GM12878 (cell line): Measurements from ENCODE around the gene FAM210A. TPM values are rescaled to one million over a fixed set of nuclear protein-coding genes. Genes with fewer than 3 reads are reported as not detected.

Source experiments
- BACH1 ChIP-seq: fragments of 450-650 bp; IDR thresholded peaks from 2 replicates; pipeline ENCODE4 v1.6.1; 2017; ENCODE audit warnings: mild to moderate bottlenecking, borderline replicate concordance
- BCL11A ChIP-seq: IDR thresholded peaks from 2 replicates; pipeline ENCODE4 v1.6.1; 2011; ENCODE audit warnings: low read depth, low read length
- BHLHE40 ChIP-seq, 2 experiments: fragments of 450-650 bp in 1 of 2; IDR thresholded peaks; 2 replicates each; pipeline ENCODE4 v1.6.1; 2011 to 2017; ENCODE audit warnings: low read depth in 2 of 2, borderline replicate concordance in 1 of 2, improper control_type of control experiment in 1 of 2, low read length in 1 of 2, mild to moderate bottlenecking in 1 of 2
- BRCA1 ChIP-seq: IDR thresholded peaks from 2 replicates; pipeline ENCODE4 v1.6.1; 2011; ENCODE audit warnings: low read depth, low read length, improper control_type of control experiment
- EED ChIP-seq: sonication (generic); IDR thresholded peaks from 2 replicates; pipeline ENCODE4 v1.6.1; 2016; ENCODE audit warnings: antibody characterized with exemption, low read depth
- EZH2 ChIP-seq: IDR thresholded peaks from 2 replicates; pipeline ENCODE4 v1.6.1; 2012; ENCODE audit warnings: low read depth, mild to moderate bottlenecking, control low read depth, inconsistent platforms, low read length, borderline replicate concordance; ENCODE audit not compliant: control insufficient read depth
- HDAC6 ChIP-seq: fragments of 200-600 bp; sonication (generic); IDR thresholded peaks from one replicate; pipeline ENCODE4 v1.8.0; 2017; ENCODE audit warnings: antibody characterized with exemption; ENCODE audit not compliant: unreplicated experiment
- JUNB ChIP-seq: IDR thresholded peaks from 2 replicates; pipeline ENCODE4 v1.6.1; 2016; ENCODE audit warnings: antibody characterized with exemption, mild to moderate bottlenecking
- MLLT1 ChIP-seq: fragments of 450-650 bp; IDR thresholded peaks from 2 replicates; pipeline ENCODE4 v1.6.1; 2016; ENCODE audit warnings: mild to moderate bottlenecking
- MTA2 ChIP-seq: fragments of 450-650 bp; IDR thresholded peaks from 2 replicates; pipeline ENCODE4 v1.6.1; 2016; ENCODE audit warnings: low read depth, mild to moderate bottlenecking, moderate library complexity
- NBN ChIP-seq: fragments of 450-650 bp; IDR thresholded peaks from 2 replicates; pipeline ENCODE4 v1.6.1; 2016
- NFYA ChIP-seq: IDR thresholded peaks from 2 replicates; pipeline ENCODE4 v1.6.1; 2011; ENCODE audit warnings: low read depth, mild to moderate bottlenecking, low read length, improper control_type of control experiment, borderline replicate concordance
- NR2F1 ChIP-seq: fragments of 450-650 bp; conservative IDR thresholded peaks from 2 replicates; pipeline ENCODE4 v1.6.1; 2017; ENCODE audit warnings: mild to moderate bottlenecking
- PRDM15 ChIP-seq: fragments of 450-650 bp; formaldehyde crosslinking; IDR thresholded peaks from 2 replicates; pipeline ENCODE4 v1.4.0; 2020; ENCODE audit warnings: mild to moderate bottlenecking, moderate library complexity
- SIX5 ChIP-seq: IDR thresholded peaks from 2 replicates; pipeline ENCODE4 v1.6.1; 2011; ENCODE audit warnings: mild to moderate bottlenecking, low read depth, low read length, moderate library complexity; ENCODE audit not compliant: severe bottlenecking
- SMAD5 ChIP-seq: IDR thresholded peaks from 2 replicates; pipeline ENCODE4 v1.6.1; 2016; ENCODE audit warnings: antibody characterized with exemption, low read depth
- SP1 ChIP-seq: IDR thresholded peaks from one replicate; pipeline ENCODE4 v1.6.1; 2011; ENCODE audit warnings: low read depth, low read length
- SREBF2 ChIP-seq: IDR thresholded peaks from 2 replicates; pipeline ENCODE4 v1.6.1; 2012; ENCODE audit warnings: mild to moderate bottlenecking, low read length
- SRF ChIP-seq, 2 experiments: IDR thresholded peaks; 2 replicates each; pipeline ENCODE4 v1.6.1; 2011; ENCODE audit warnings: low read depth in 2 of 2, low read length in 2 of 2, mild to moderate bottlenecking in 1 of 2, moderate library complexity in 1 of 2
- TCF7 ChIP-seq: IDR thresholded peaks from 2 replicates; pipeline ENCODE4 v1.6.1; 2014; ENCODE audit warnings: antibody characterized with exemption, borderline replicate concordance
- WRNIP1 ChIP-seq: IDR thresholded peaks from 2 replicates; pipeline ENCODE4 v1.6.1; 2011; ENCODE audit warnings: low read depth, low read length, improper control_type of control experiment, borderline replicate concordance
- ZBTB11 ChIP-seq: fragments of 450-650 bp; formaldehyde crosslinking; IDR thresholded peaks from 2 replicates; pipeline ENCODE4 v1.5.0; 2022; ENCODE audit warnings: mild to moderate bottlenecking, missing genetic modification characterization
- ZNF384 ChIP-seq: IDR thresholded peaks from 2 replicates; pipeline ENCODE4 v1.6.1; 2012; ENCODE audit warnings: low read depth, mild to moderate bottlenecking, low read length, improper control_type of control experiment, borderline replicate concordance
- polyA plus RNA-seq, 11 experiments: library from polyadenylated mRNA; depleted of rRNA in 4 of 11; unstranded in 6 of 11; stranded (reverse) in 5 of 11; fragments of >200 nt; fragmentation: Nextera tagmentation in 4 of 11; fragmentation: Illumina TruSeq in 1 of 11; extraction: Ambion mirVana in 4 of 11; extraction: Trizol in 1 of 11; gene quantifications; 1 replicate in 1 of 11; 2 replicates in 10 of 11; pipeline versions ENCODE4 v1.2.1 to v1.2.3, GENCODE V29; 2011 to 2016; ENCODE audit warnings: inconsistent platforms in 2 of 11, missing spikeins in 2 of 11, low read depth in 1 of 11
- total RNA-seq, 4 experiments: library from RNA; depleted of rRNA in 3 of 4; stranded (reverse); fragments of >200 nt in 3 of 4; fragmentation: Illumina TruSeq in 1 of 4; extraction: Trizol in 1 of 4; gene quantifications; 2 replicates each; pipeline versions ENCODE4 v1.2.1 to v1.2.3, GENCODE V29; 2013 to 2021

FAM210A gene
- total and polyA plus RNA-seq, 10 of the 15 experiments (the other 5 are each of a cell fraction or from before 2014, with no cell fraction given) = 10.3 to 56.3 (median 17.7) TPM

GRCh38 chr18:13726232-13726971 lies at the start of gene FAM210A, which contains the start of gene RNMT (continued):
- TF ChIP-seq EZH2 = no peak
- TF ChIP-seq ZNF384 = no peak
- TF ChIP-seq HDAC6 = no peak
- no peak for TF ChIP-seq NFYA
- TF ChIP-seq MLLT1 = peak; percentile 25; the same call in 1 of the 2 replicates
- no peak for TF ChIP-seq MTA2
- peak; percentile 62; the same call in 1 of the 2 replicates for TF ChIP-seq SMAD5
- peak; percentile 37; the same call in 1 of the 2 replicates for TF ChIP-seq ZBTB11 (CRISPR knock-in tag)
- no peak for TF ChIP-seq WRNIP1
- peak; percentile 97 to 99 for TF ChIP-seq BHLHE40 (IDR thresholded peaks at IDR 0.05; ENCODE audit: borderline replicate concordance in 1 of 2, low read depth in 2 of 2, low read length in 1 of 2)
- no peak for TF ChIP-seq BCL11A
- no peak for TF ChIP-seq TCF7
- TF ChIP-seq BACH1 = peak; percentile 85
- TF ChIP-seq SRF (IDR thresholded peaks at IDR 0.05; ENCODE audit: low read depth in 2 of 2, low read length in 2 of 2) = peak in 1 of 2 experiments; percentile 55; a peak in 1 of 4 replicates
- TF ChIP-seq SREBF2 = peak; percentile 63
- peak; percentile 93 for TF ChIP-seq NBN
- peak; percentile 38; the same call in 1 of the 2 replicates for TF ChIP-seq BRCA1
- peak; percentile 83 for TF ChIP-seq SIX5
- peak; percentile 26 for TF ChIP-seq SP1
- no peak for TF ChIP-seq PRDM15 (CRISPR knock-in tag)
- TF ChIP-seq EED = no peak
- peak; percentile 83 for TF ChIP-seq NR2F1
- no peak for TF ChIP-seq JUNB
